Measurements from ENCODE around the gene TFAP2B.

TFAP2B gene

GRCh38 chr6:50818673-50819072, at the start of gene TFAP2B:
TSS of gene TFAP2B (plus strand) at chr6:50818871. CDS start at chr6:50818892, 21 bp downstream.
- Histone ChIP-seq H3K4me3 (ENCODE audit: low read depth, low read length) (peak within 1 kb of the TSS; percentile 40; the same call in 1 of the 2 replicates), H3K9me3 (ENCODE audit: control insufficient read depth, insufficient read depth, low read length) (no peaks in the 10 kb centered on the region), H3K27me3 (ENCODE audit: control insufficient read depth, insufficient read depth, low read length) (peaks cover 100% of the 10 kb centered on the region), H3K36me3 (ENCODE audit: control insufficient read depth, insufficient read depth, low read length) (no peaks in the 10 kb centered on the region), H3K9ac (ENCODE audit: low read depth, low read length) (no peak within 1 kb of the TSS), H3K27ac (ENCODE audit: low read depth, low read length) (no peak within 1 kb of the TSS), H3K4me1 (ENCODE audit: control insufficient read depth, insufficient read depth, low read length) (peaks cover 38% of the 10 kb centered on the region)

- no peaks in the 10 kb centered on the region for H3K4me1 ChIP-seq (ENCODE audit: control insufficient read depth, insufficient read depth, low read length)
- no peaks in the 10 kb centered on the region for H3K27me3 ChIP-seq (ENCODE audit: control insufficient read depth, insufficient read depth, low read length)
- no peak overlapping the region for H3K27ac ChIP-seq (ENCODE audit: low read depth, low read length)
- no peak overlapping the region for H3K9ac ChIP-seq (ENCODE audit: low read depth, low read length)
- no peaks in the 10 kb centered on the region for H3K9me3 ChIP-seq (ENCODE audit: control insufficient read depth, insufficient read depth, low read length)
- no peaks in the 10 kb centered on the region for H3K36me3 ChIP-seq (ENCODE audit: control insufficient read depth, insufficient read depth, low read length)
- no peak overlapping the region for H3K4me3 ChIP-seq (ENCODE audit: low read depth, low read length)
These were observed 40.0 kb upstream of the TFAP2B start for GRCh38 chr6:50778696-50779095.

GRCh38 chr6:50780382-50780781, 38.3 kb upstream of the TFAP2B start:
- H3K4me1 ChIP-seq (ENCODE audit: control insufficient read depth, insufficient read depth, low read length), result no peaks in the 10 kb centered on the region
- no peak overlapping the region for H3K4me3 ChIP-seq (ENCODE audit: low read depth, low read length)
- no peaks in the 10 kb centered on the region for H3K9me3 ChIP-seq (ENCODE audit: control insufficient read depth, insufficient read depth, low read length)
- H3K27ac ChIP-seq (ENCODE audit: low read depth, low read length), result no peak overlapping the region
- H3K36me3 ChIP-seq (ENCODE audit: control insufficient read depth, insufficient read depth, low read length), result no peaks in the 10 kb centered on the region
- no peaks in the 10 kb centered on the region for H3K27me3 ChIP-seq (ENCODE audit: control insufficient read depth, insufficient read depth, low read length)
- H3K9ac ChIP-seq (ENCODE audit: low read depth, low read length), result no peak overlapping the region

- Histone ChIP-seq H3K4me1 (ENCODE audit: control insufficient read depth, insufficient read depth, low read length) (no peaks in the 10 kb centered on the region), H3K36me3 (ENCODE audit: control insufficient read depth, insufficient read depth, low read length) (no peaks in the 10 kb centered on the region), H3K9ac (ENCODE audit: low read depth, low read length) (no peak overlapping the region), H3K4me3 (ENCODE audit: low read depth, low read length) (no peak overlapping the region), H3K9me3 (ENCODE audit: control insufficient read depth, insufficient read depth, low read length) (no peaks in the 10 kb centered on the region), H3K27me3 (ENCODE audit: control insufficient read depth, insufficient read depth, low read length) (no peaks in the 10 kb centered on the region), H3K27ac (ENCODE audit: low read depth, low read length) (no peak overlapping the region)
These were observed 32.8 kb upstream of the TFAP2B start for GRCh38 chr6:50785921-50786320.

GRCh38 chr6:50791900-50792508, 26.7 kb upstream of the TFAP2B start:
- H3K4me1 ChIP-seq (ENCODE audit: control insufficient read depth, insufficient read depth, low read length), result no peaks in the 10 kb centered on the region
- H3K9ac ChIP-seq (ENCODE audit: low read depth, low read length), result no peak overlapping the region
- H3K9me3 ChIP-seq (ENCODE audit: control insufficient read depth, insufficient read depth, low read length), result no peaks in the 10 kb centered on the region
- H3K27me3 ChIP-seq (ENCODE audit: control insufficient read depth, insufficient read depth, low read length), result peaks cover 11% of the 10 kb centered on the region
- no peak overlapping the region for H3K27ac ChIP-seq (ENCODE audit: low read depth, low read length)
- H3K36me3 ChIP-seq (ENCODE audit: control insufficient read depth, insufficient read depth, low read length), result no peaks in the 10 kb centered on the region
- no peak overlapping the region for H3K4me3 ChIP-seq (ENCODE audit: low read depth, low read length)

GRCh38 chr6:50792771-50793170, 25.9 kb upstream of the TFAP2B start:
- Histone ChIP-seq H3K9ac (ENCODE audit: low read depth, low read length) (no peak overlapping the region), H3K36me3 (ENCODE audit: control insufficient read depth, insufficient read depth, low read length) (no peaks in the 10 kb centered on the region), H3K9me3 (ENCODE audit: control insufficient read depth, insufficient read depth, low read length) (no peaks in the 10 kb centered on the region), H3K27me3 (ENCODE audit: control insufficient read depth, insufficient read depth, low read length) (peaks cover 11% of the 10 kb centered on the region), H3K4me3 (ENCODE audit: low read depth, low read length) (no peak overlapping the region), H3K27ac (ENCODE audit: low read depth, low read length) (no peak overlapping the region), H3K4me1 (ENCODE audit: control insufficient read depth, insufficient read depth, low read length) (no peaks in the 10 kb centered on the region)

GRCh38 chr6:50795574-50795973, 23.1 kb upstream of the TFAP2B start:
- Histone ChIP-seq H3K27me3 (ENCODE audit: control insufficient read depth, insufficient read depth, low read length) (peaks cover 11% of the 10 kb centered on the region), H3K9me3 (ENCODE audit: control insufficient read depth, insufficient read depth, low read length) (no peaks in the 10 kb centered on the region), H3K4me1 (ENCODE audit: control insufficient read depth, insufficient read depth, low read length) (no peaks in the 10 kb centered on the region), H3K36me3 (ENCODE audit: control insufficient read depth, insufficient read depth, low read length) (no peaks in the 10 kb centered on the region), H3K9ac (ENCODE audit: low read depth, low read length) (no peak overlapping the region), H3K27ac (ENCODE audit: low read depth, low read length) (no peak overlapping the region), H3K4me3 (ENCODE audit: low read depth, low read length) (no peak overlapping the region)

GRCh38 chr6:50804283-50804682, 14.4 kb upstream of the TFAP2B start:
- no peak overlapping the region for H3K4me3 ChIP-seq (ENCODE audit: low read depth, low read length)
- no peak overlapping the region for H3K9ac ChIP-seq (ENCODE audit: low read depth, low read length)
- no peaks in the 10 kb centered on the region for H3K36me3 ChIP-seq (ENCODE audit: control insufficient read depth, insufficient read depth, low read length)
- no peaks in the 10 kb centered on the region for H3K9me3 ChIP-seq (ENCODE audit: control insufficient read depth, insufficient read depth, low read length)
- no peaks in the 10 kb centered on the region for H3K4me1 ChIP-seq (ENCODE audit: control insufficient read depth, insufficient read depth, low read length)
- H3K27me3 ChIP-seq (ENCODE audit: control insufficient read depth, insufficient read depth, low read length), result 0 out of 2 replicates have a peak, but pooled peaks cover 3% of the 10 kb centered on the region
- H3K27ac ChIP-seq (ENCODE audit: low read depth, low read length), result no peak overlapping the region

GRCh38 chr6:50807035-50807434, 11.6 kb upstream of the TFAP2B start:
- H3K9ac ChIP-seq (ENCODE audit: low read depth, low read length), result no peak overlapping the region
- no peaks in the 10 kb centered on the region for H3K36me3 ChIP-seq (ENCODE audit: control insufficient read depth, insufficient read depth, low read length)
- no peaks in the 10 kb centered on the region for H3K4me1 ChIP-seq (ENCODE audit: control insufficient read depth, insufficient read depth, low read length)
- no peak overlapping the region for H3K4me3 ChIP-seq (ENCODE audit: low read depth, low read length)
- H3K27ac ChIP-seq (ENCODE audit: low read depth, low read length), result no peak overlapping the region
- no peaks in the 10 kb centered on the region; the same call in 1 of the 2 replicates for H3K9me3 ChIP-seq (ENCODE audit: control insufficient read depth, insufficient read depth, low read length)
- 0 out of 2 replicates have a peak, but pooled peaks cover 3% of the 10 kb centered on the region for H3K27me3 ChIP-seq (ENCODE audit: control insufficient read depth, insufficient read depth, low read length)

- H3K27me3 ChIP-seq (ENCODE audit: control insufficient read depth, insufficient read depth, low read length), result peaks cover 70% of the 10 kb centered on the region
These were observed 3.1 kb upstream of the TFAP2B start for GRCh38 chr6:50815436-50816114.

GRCh38 chr6:50816115-50816675, 2.5 kb upstream of the TFAP2B start:
- no peaks in the 10 kb centered on the region for H3K9me3 ChIP-seq (ENCODE audit: control insufficient read depth, insufficient read depth, low read length)
- no peak overlapping the region for H3K27ac ChIP-seq (ENCODE audit: low read depth, low read length)
- H3K9ac ChIP-seq (ENCODE audit: low read depth, low read length), result no peak overlapping the region
- H3K27me3 ChIP-seq (ENCODE audit: control insufficient read depth, insufficient read depth, low read length), result peaks cover 76% of the 10 kb centered on the region
- no peaks in the 10 kb centered on the region for H3K36me3 ChIP-seq (ENCODE audit: control insufficient read depth, insufficient read depth, low read length)
- peaks cover 16% of the 10 kb centered on the region for H3K4me1 ChIP-seq (ENCODE audit: control insufficient read depth, insufficient read depth, low read length)
- H3K4me3 ChIP-seq (ENCODE audit: low read depth, low read length), result peak overlapping the region; percentile 59

More at GRCh38 chr6:50815436-50816114, 3.1 kb upstream of the TFAP2B start:
- Histone ChIP-seq H3K4me3 (ENCODE audit: low read depth, low read length) (peak overlapping the region; percentile 59), H3K9ac (ENCODE audit: low read depth, low read length) (no peak overlapping the region), H3K27ac (ENCODE audit: low read depth, low read length) (no peak overlapping the region), H3K36me3 (ENCODE audit: control insufficient read depth, insufficient read depth, low read length) (no peaks in the 10 kb centered on the region), H3K9me3 (ENCODE audit: control insufficient read depth, insufficient read depth, low read length) (no peaks in the 10 kb centered on the region; the same call in 1 of the 2 replicates), H3K4me1 (ENCODE audit: control insufficient read depth, insufficient read depth, low read length) (peaks cover 11% of the 10 kb centered on the region)

All from HUES48 (cell line).